DOHH2 (cell line): Measurements from ENCODE around the gene PRKCZ.

Source experiments
- H3F3A ChIP-seq: fragments of 200-600 bp; sonication (generic), shearing (Covaris generic); 2 replicates; pipeline ENCODE4 v1.6.0; 2016; ENCODE audit warnings: antibody characterized with exemption, mild to moderate bottlenecking; ENCODE audit not compliant: control insufficient read depth, insufficient read depth
- H3K27ac ChIP-seq: fragments of 200-600 bp; sonication (generic); 2 replicates; pipeline ENCODE4 v1.5.1; 2014; ENCODE audit warnings: low read depth, mild to moderate bottlenecking, low read length, moderate library complexity
- H3K27me3 ChIP-seq: fragments of 200-600 bp; sonication (generic); 2 replicates; pipeline ENCODE4 v1.6.1; 2014; ENCODE audit warnings: mild to moderate bottlenecking, low read length, mixed read lengths; ENCODE audit not compliant: control insufficient read depth
- H3K36me3 ChIP-seq: fragments of 200-600 bp; sonication (generic); 2 replicates; pipeline ENCODE4 v1.6.1; 2014; ENCODE audit warnings: mild to moderate bottlenecking, low read length, moderate library complexity, mixed read lengths; ENCODE audit not compliant: control insufficient read depth
- H3K4me1 ChIP-seq: fragments of 200-600 bp; sonication (generic); 2 replicates; pipeline ENCODE4 v1.6.1; 2014; ENCODE audit warnings: mild to moderate bottlenecking, low read length, mixed read lengths; ENCODE audit not compliant: control insufficient read depth
- H3K4me2 ChIP-seq: fragments of 200-600 bp; sonication (generic); 2 replicates; pipeline ENCODE4 v1.6.0; 2014; ENCODE audit warnings: mild to moderate bottlenecking, low read length, moderate library complexity
- H3K4me3 ChIP-seq: fragments of 200-600 bp; sonication (generic); 2 replicates; pipeline ENCODE4 v1.5.1; 2014; ENCODE audit warnings: mild to moderate bottlenecking, low read length, mixed read lengths
- H3K79me2 ChIP-seq: fragments of 200-600 bp; sonication (generic); 2 replicates; pipeline ENCODE4 v1.6.1; 2014; ENCODE audit warnings: mild to moderate bottlenecking, low read length, mixed read lengths; ENCODE audit not compliant: control insufficient read depth
- H3K9me2 ChIP-seq: fragments of 200-600 bp; sonication (generic); replicated peaks from 2 replicates; pipeline ENCODE4 v1.6.1; 2014; ENCODE audit warnings: mild to moderate bottlenecking, low read length, mixed read lengths; ENCODE audit not compliant: control insufficient read depth
- H3K9me3 ChIP-seq: fragments of 200-600 bp; sonication (generic); 2 replicates; pipeline ENCODE4 v1.6.1; 2014; ENCODE audit warnings: antibody characterized with exemption, low read length, mixed read lengths; ENCODE audit not compliant: control insufficient read depth, insufficient read depth
- H4K20me1 ChIP-seq: fragments of 200-600 bp; sonication (generic); 2 replicates; pipeline ENCODE4 v1.6.0; 2014; ENCODE audit warnings: low read depth, mild to moderate bottlenecking, antibody characterized with exemption, low read length, moderate library complexity; ENCODE audit not compliant: control insufficient read depth, insufficient read depth
- EZH2phosphoT487 ChIP-seq: fragments of 200-600 bp; sonication (generic); IDR thresholded peaks from 2 replicates; pipeline ENCODE4 v1.6.1; 2017; ENCODE audit warnings: borderline replicate concordance, mild to moderate bottlenecking, antibody characterized with exemption, low read length, moderate library complexity, mixed read lengths
- TF ChIP-seq, protein P1 (sequence below): fragments of 200-600 bp; sonication (generic); IDR thresholded peaks from one replicate; pipeline ENCODE4 v1.5.1; 2014; ENCODE audit warnings: antibody characterized with exemption, mild to moderate bottlenecking, low read depth, low read length; ENCODE audit not compliant: poor library complexity, severe bottlenecking

PRKCZ gene

DNA sequence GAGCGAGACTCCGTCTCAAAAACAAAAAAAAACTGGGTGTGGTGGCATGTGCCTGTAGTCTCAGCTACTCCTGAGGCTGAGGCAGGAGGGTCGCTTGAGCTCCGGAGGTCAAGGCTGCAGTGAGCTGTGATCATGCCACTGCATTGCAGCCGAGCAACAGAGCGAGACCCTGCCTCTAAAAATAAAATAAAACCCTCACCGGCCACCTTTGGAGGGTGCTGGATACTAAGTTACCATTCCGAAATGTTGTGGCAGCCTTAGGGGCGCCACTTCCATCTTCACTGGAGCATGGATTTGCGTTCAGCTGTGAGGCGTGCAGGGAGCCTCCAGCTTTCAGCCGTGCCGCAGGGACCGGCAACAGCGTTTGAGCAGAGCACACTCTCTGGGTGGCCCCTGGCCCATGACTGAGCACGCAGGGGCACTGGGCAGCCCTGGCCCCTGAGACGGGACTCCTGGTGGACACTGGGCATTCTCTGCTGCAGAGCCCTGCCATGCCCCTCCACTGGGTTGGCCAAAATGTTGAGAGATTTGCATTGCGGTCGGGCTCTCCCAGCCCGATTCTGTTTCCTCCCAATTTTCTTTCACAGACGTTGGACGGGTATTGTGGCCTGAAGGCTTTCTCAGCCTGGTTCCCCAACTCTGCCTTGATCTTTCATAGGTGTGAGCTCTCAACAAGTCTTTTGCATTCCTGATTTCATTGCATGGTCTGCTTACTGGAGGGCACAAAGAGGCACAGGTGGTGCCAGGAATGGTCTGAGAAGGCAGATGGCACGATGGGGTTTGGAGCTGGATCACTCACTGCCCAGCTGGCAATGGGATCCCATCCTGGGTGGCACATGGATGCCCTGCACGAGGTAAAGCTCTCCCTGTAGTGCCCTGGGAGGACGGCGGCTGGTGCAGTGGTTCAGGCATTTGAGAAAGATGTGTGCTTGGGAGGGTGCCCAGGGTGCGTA lies 40.8 kb upstream of the PRKCZ start:
- H3K79me2 ChIP-seq = no peaks in the 10 kb centered on the region

DNA sequence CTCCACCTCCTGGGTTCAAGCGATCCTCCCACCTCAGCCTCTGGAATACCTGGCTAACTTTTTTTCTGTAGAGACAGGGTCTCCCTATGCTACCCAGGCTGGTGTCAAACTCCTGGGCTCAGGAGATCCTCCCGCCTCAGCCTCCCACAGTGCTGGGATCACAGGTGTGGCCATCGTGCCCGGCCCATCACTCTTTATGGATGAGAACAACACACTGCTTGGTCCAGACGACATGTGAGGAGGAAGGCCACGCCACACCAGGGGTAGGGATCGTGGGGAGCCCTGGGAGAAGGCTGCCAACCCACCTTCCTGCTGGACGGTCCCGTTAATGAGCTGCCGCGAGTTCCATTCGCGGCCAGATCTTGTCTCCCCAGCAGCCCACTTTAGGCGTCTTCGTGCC lies 36.0 kb upstream of the PRKCZ start:
- no peaks in the 10 kb centered on the region for H3K79me2 ChIP-seq
- H3K4me2 ChIP-seq = no peak overlapping the region
- TF ChIP-seq, protein P1, sequence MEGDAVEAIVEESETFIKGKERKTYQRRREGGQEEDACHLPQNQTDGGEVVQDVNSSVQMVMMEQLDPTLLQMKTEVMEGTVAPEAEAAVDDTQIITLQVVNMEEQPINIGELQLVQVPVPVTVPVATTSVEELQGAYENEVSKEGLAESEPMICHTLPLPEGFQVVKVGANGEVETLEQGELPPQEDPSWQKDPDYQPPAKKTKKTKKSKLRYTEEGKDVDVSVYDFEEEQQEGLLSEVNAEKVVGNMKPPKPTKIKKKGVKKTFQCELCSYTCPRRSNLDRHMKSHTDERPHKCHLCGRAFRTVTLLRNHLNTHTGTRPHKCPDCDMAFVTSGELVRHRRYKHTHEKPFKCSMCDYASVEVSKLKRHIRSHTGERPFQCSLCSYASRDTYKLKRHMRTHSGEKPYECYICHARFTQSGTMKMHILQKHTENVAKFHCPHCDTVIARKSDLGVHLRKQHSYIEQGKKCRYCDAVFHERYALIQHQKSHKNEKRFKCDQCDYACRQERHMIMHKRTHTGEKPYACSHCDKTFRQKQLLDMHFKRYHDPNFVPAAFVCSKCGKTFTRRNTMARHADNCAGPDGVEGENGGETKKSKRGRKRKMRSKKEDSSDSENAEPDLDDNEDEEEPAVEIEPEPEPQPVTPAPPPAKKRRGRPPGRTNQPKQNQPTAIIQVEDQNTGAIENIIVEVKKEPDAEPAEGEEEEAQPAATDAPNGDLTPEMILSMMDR = no peak
- no peak for TF ChIP-seq EZH2phosphoT487

More for the DNA sequence above, 40.8 kb upstream of the PRKCZ start:
- H3K4me3 ChIP-seq = no peak overlapping the region
- TF ChIP-seq EZH2phosphoT487 = no peak
- TF ChIP-seq, protein P1 = no peak
- no peak overlapping the region for H3K4me2 ChIP-seq
- no peaks in the 10 kb centered on the region for H3K9me3 ChIP-seq
- H3K27me3 ChIP-seq = no peaks in the 10 kb centered on the region
- H3K9me2 ChIP-seq = no peaks in the 10 kb centered on the region
- H3K4me1 ChIP-seq = no peaks in the 10 kb centered on the region
- no peak overlapping the region for H3K27ac ChIP-seq
- no peaks in the 10 kb centered on the region for H4K20me1 ChIP-seq
- no peaks in the 10 kb centered on the region for H3F3A ChIP-seq
- no peaks in the 10 kb centered on the region for H3K36me3 ChIP-seq

DNA sequence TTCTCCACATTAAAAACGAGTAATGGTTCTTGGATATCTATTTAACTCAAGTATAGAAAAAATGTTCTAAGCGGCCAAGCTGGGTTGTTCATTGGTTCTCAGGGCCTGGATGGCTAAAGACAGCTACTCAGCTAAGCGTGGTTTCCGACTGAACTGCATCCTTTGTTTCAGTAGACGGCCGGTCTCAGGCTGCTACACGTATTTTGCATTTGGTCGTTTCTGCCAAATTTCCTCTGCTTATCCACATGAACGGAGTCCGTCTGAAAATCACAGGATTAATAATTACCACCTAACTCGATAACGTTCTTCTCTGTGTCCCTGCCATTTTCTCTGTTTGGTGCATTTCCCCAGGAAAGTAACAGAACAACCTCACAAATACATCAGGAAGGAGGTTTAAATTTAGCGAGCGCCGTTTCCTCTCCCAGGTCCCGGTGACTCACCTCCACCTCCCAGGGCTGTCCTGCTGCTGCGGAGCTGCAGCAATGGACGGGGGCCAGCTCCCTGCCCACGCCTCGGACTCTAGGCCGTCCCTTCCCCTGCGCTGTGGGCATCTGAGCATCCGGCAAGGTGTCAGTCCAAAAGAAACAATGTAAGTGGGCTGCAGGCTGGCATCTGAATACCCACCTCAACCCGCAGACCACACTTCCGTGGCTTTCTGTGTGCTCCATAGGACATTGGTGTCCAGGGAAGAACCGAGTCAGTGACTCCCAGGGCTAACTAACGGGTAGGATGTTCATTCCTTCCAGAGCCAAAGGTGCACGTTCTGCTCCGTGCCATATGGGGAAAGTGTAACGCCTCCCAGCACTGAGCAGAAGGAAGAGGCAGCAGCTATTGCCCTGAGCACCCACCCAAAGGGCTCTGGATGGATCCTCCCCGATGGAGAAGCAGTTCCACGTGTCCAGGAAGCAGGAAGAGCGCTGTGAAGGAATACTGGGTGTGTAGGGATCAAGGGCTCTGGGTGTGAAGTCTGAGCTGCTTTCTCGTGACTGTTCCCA lies 35.2 kb upstream of the PRKCZ start:
- Histone ChIP-seq H3K36me3 (no peaks in the 10 kb centered on the region), H3K9me2 (no peaks in the 10 kb centered on the region), H3K4me3 (no peak overlapping the region), H3K4me2 (no peak overlapping the region), H3K27me3 (no peaks in the 10 kb centered on the region), H3K27ac (no peak overlapping the region), H3F3A (no peaks in the 10 kb centered on the region), H4K20me1 (no peaks in the 10 kb centered on the region), H3K9me3 (no peaks in the 10 kb centered on the region), H3K79me2 (no peaks in the 10 kb centered on the region), H3K4me1 (no peaks in the 10 kb centered on the region)
- no peak for TF ChIP-seq EZH2phosphoT487
- TF ChIP-seq, protein P1 = no peak

More for the DNA sequence above, 36.0 kb upstream of the PRKCZ start:
- Histone ChIP-seq H3K27ac (no peak overlapping the region), H3K27me3 (no peaks in the 10 kb centered on the region), H3K4me1 (no peaks in the 10 kb centered on the region), H3K36me3 (no peaks in the 10 kb centered on the region), H3K9me3 (no peaks in the 10 kb centered on the region), H4K20me1 (no peaks in the 10 kb centered on the region), H3F3A (no peaks in the 10 kb centered on the region), H3K9me2 (no peaks in the 10 kb centered on the region), H3K4me3 (no peak overlapping the region)
